WERI-Rb-1 (cell line): ENCODE data around the gene DSE.
"Not testable (repeated sequence)": the region's sequence is repeated elsewhere in the genome, so short reads cannot be mapped to it uniquely, and the experiment has no call there.

Experiments used
- DNase-seq: peaks from one replicate; pipeline ENCODE4 v3.0.0-alpha.2; 2020
- H3K27ac ChIP-seq: fragments of 250-450 bp; sonication (Bioruptor Pico); 2 replicates; pipeline ENCODE4 v1.5.1; 2020; ENCODE audit warnings: mild to moderate bottlenecking, moderate library complexity
- H3K27me3 ChIP-seq: fragments of 250-450 bp; sonication (Bioruptor Pico); 2 replicates; pipeline ENCODE4 v1.5.1; 2021; ENCODE audit warnings: mild to moderate bottlenecking, low read depth, moderate library complexity; ENCODE audit not compliant: insufficient read depth, severe bottlenecking
- H3K36me3 ChIP-seq: fragments of 250-450 bp; sonication (Bioruptor Pico); 2 replicates; pipeline ENCODE4 v1.5.1; 2020; ENCODE audit warnings: mild to moderate bottlenecking, moderate library complexity
- H3K4me3 ChIP-seq: 2 replicates; pipeline ENCODE4 v1.5.1; 2011; ENCODE audit warnings: low read depth, mild to moderate bottlenecking, control low read depth, low read length
- H3K9me3 ChIP-seq: fragments of 250-450 bp; sonication (Bioruptor Pico); 2 replicates; pipeline ENCODE4 v1.5.1; 2021; ENCODE audit warnings: mild to moderate bottlenecking, moderate library complexity; ENCODE audit not compliant: severe bottlenecking
- TF ChIP-seq, protein P1 (sequence below): IDR thresholded peaks from 2 replicates; pipeline ENCODE4 v1.5.1; 2011; ENCODE audit warnings: low read depth, mild to moderate bottlenecking, control low read depth, inconsistent platforms, low read length

Gene DSE

DNA sequence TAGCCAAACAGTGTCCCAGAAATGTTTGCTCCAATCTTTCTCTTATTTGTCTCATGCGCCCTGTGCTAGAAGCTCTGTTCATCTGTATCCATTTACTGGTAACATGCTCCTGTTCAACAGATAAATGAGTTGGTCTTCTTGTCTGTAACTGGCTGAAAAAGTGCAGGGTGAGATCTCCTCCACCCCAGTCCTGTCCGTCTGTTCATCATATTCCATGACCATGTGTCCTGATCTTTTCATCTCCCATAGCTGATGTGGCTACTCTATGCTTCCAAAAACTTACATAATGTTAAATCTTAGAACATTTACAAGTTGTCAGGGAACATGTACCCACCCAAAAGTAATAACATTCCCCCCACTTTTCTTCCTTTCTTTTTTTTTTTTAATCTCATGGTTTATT, 31.8 kb upstream of the DSE start:
- DNase-seq: no peak
- peaks cover 3% of the 10 kb centered on the region for H3K9me3 ChIP-seq
- H3K4me3 ChIP-seq: no peak overlapping the region
- H3K27me3 ChIP-seq: no peaks in the 10 kb centered on the region
- TF ChIP-seq, protein P1, sequence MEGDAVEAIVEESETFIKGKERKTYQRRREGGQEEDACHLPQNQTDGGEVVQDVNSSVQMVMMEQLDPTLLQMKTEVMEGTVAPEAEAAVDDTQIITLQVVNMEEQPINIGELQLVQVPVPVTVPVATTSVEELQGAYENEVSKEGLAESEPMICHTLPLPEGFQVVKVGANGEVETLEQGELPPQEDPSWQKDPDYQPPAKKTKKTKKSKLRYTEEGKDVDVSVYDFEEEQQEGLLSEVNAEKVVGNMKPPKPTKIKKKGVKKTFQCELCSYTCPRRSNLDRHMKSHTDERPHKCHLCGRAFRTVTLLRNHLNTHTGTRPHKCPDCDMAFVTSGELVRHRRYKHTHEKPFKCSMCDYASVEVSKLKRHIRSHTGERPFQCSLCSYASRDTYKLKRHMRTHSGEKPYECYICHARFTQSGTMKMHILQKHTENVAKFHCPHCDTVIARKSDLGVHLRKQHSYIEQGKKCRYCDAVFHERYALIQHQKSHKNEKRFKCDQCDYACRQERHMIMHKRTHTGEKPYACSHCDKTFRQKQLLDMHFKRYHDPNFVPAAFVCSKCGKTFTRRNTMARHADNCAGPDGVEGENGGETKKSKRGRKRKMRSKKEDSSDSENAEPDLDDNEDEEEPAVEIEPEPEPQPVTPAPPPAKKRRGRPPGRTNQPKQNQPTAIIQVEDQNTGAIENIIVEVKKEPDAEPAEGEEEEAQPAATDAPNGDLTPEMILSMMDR: no peak
- H3K36me3 ChIP-seq: no peaks in the 10 kb centered on the region
- no peak overlapping the region for H3K27ac ChIP-seq

DNA sequence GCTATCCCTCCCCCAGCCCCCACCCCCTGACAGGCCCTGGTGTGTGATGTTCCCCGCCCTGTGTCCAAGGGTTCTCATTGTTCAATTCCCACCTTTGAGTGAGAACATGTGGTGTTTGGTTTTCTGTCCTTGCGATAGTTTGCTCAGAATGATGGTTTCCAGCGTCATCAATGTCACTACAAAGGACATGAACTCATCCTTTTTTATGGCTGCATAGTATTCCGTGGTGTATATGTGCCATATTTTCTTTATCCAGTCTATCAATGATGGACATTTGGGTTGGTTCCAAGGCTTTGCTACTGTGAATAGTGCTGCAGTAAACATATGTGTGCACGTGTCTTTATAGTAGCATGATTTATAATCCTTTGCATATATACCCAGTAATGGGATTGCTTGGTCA, 30.1 kb upstream of the DSE start:
- not testable (repeated sequence) for H3K27ac ChIP-seq, H3K9me3 ChIP-seq, DNase-seq, H3K4me3 ChIP-seq, H3K36me3 ChIP-seq, H3K27me3 ChIP-seq

DNA sequence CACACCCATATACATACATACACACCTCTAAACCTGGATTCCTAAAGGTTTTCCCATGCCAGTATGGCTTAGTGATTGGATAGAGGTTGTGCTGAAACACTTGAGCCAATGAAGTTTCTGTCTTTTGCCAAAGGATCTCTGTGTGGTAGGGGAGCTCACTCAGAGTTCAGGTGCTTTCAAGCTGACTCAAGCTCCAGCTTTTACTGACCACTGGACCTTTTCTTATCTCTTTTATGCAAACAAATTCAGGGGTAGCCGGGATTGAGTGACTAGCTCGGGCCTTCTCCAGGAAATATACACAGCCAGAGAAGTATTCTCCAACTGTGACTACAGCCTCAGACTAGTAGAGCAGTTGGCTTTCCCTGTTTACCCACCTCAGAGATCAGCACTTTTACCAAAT, 21.5 kb upstream of the DSE start:
- no peaks in the 10 kb centered on the region for H3K27me3 ChIP-seq
- TF ChIP-seq, protein P1: no peak
- no peak for DNase-seq

DNA sequence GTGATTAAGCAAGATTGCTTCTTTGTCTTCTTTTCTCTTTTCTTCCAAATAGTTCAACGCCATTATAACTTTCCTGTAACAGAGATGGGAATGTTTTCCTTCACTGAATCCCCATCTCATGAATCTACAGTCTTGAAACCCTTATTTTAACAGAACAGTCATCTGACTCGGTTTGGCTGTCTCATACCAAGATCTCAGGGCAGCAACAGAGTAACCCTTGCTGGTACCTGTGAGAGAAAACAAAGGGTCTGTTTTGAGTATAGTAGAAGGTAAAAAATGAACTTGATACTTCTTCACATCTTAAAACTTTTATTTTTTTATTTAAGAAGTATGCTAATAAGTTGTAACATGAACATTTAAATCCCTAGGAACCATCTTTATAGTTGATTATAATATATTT, 19.6 kb upstream of the DSE start:
- no peak overlapping the region for H3K27ac ChIP-seq
- no peak overlapping the region for H3K4me3 ChIP-seq
- no peaks in the 10 kb centered on the region for H3K36me3 ChIP-seq
- H3K9me3 ChIP-seq: no peaks in the 10 kb centered on the region
- no peak for DNase-seq
- TF ChIP-seq, protein P1: no peak
- H3K27me3 ChIP-seq: no peaks in the 10 kb centered on the region

More for the DNA sequence above, 21.5 kb upstream of the DSE start:
- H3K27ac ChIP-seq: no peak overlapping the region
- H3K9me3 ChIP-seq: no peaks in the 10 kb centered on the region
- H3K4me3 ChIP-seq: no peak overlapping the region
- no peaks in the 10 kb centered on the region for H3K36me3 ChIP-seq

DNA sequence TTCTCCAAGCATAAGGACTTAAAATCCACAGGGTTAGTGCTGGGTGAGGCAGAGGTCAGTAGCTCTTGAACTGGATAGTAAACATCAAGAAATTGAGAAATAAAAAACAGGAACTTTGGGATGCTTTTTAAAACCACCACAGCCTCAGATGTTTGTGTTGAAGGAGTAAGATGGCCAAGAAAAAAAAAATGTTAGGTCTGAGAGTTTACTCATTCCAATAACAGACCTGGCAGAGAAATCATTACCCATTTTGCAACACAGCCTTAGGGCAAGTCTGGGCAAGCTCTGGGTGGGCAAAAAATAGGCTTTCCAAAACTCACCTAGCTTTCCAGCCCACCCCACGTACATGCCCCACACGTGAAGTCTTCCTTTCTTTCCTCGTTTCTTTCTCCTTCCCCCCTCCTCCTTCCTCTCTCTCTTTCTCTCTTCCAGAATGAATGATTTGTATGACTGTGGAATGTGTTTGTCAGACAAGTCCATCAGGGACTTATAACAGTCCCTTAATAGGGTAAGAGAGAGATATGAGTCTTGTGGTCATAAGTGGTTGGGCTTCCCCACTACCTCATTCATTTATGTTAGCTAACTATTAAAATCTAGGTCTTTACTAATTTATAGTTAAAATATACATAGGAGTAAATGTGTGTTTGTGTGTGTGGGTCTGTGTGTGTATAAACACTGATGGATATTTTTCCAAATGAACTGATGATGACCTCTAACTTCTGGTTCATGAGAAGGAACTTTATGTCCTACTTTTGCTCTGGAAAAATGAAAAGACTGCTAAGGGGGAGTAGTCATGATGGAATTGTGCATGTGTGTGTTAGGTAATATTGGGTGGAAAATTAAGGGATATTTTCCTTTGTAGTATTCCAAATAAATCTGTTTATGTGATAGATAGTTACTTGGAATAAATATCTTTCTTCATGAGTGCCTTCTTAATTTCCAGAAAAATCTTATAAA, 18.0 kb upstream of the DSE start:
- no peaks in the 10 kb centered on the region for H3K27me3 ChIP-seq
- no peaks in the 10 kb centered on the region for H3K9me3 ChIP-seq
- no peak overlapping the region for H3K27ac ChIP-seq
- DNase-seq: no peak
- TF ChIP-seq, protein P1: no peak
- no peak overlapping the region for H3K4me3 ChIP-seq
- H3K36me3 ChIP-seq: no peaks in the 10 kb centered on the region

DNA sequence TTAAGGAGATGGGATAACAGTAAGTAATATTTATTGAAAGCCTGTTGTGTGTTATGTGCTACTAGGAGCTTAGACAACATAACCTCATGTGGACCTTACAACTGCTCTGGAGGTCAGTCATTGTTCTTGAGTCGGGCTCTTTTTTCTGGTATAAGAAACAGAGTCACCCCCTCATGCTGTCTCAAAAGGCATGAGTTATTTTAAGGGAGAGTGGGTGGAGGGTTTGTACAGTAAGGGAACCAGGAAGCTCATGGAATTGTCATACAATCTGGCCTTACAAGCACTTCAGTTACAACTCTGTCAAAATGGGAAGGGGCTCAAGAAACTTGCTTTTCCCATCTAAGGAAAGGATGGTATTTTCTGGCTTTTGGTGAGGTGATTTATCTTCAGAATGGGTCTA, 16.5 kb upstream of the DSE start:
- Histone ChIP-seq H3K36me3 (no peaks in the 10 kb centered on the region), H3K9me3 (no peaks in the 10 kb centered on the region), H3K4me3 (no peak overlapping the region), H3K27ac (no peak overlapping the region), H3K27me3 (no peaks in the 10 kb centered on the region)
- TF ChIP-seq, protein P1: no peak
- DNase-seq: no peak
